T-helper 2 cell treated with Interferon-gamma antibody and Interleukin-4, amounts not matched to agents 100 ng/mL and 5 ng/mL, for 36 hours (primary cell): ENCODE data around the gene KRTAP10-1. TPM values are rescaled to one million over a fixed set of nuclear protein-coding genes. Genes with fewer than 3 reads are reported as not detected.
"Not testable (repeated sequence)": the region's sequence is repeated elsewhere in the genome, so short reads cannot be mapped to it uniquely, and the experiment has no call there.

ENCODE experiments used
- intact Hi-C: fragments of 100-400 bp; cut with micrococcal nuclease; formaldehyde crosslinking; loops from one replicate; pipeline ENCODE4 v1.15.1; 2023
- total RNA-seq: library from RNA; stranded (reverse); gene quantifications from 2 replicates; pipeline ENCODE4 v1.2.3, GENCODE V29; 2022

The KRTAP10-1 gene, protein sequence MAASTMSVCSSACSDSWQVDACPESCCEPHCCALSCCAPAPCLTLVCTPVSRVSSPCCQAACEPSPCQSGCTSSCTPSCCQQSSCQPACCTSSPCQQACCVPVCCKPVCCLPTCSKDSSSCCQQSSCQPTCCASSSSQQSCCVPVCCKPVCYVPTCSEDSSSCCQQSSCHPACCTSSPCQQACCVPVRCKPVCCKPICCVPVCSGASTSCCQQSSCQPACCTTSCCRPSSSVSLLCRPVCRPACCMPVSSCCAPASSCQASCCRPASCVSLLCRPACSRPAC
- not detected in 2 replicates for total RNA-seq

DNA sequence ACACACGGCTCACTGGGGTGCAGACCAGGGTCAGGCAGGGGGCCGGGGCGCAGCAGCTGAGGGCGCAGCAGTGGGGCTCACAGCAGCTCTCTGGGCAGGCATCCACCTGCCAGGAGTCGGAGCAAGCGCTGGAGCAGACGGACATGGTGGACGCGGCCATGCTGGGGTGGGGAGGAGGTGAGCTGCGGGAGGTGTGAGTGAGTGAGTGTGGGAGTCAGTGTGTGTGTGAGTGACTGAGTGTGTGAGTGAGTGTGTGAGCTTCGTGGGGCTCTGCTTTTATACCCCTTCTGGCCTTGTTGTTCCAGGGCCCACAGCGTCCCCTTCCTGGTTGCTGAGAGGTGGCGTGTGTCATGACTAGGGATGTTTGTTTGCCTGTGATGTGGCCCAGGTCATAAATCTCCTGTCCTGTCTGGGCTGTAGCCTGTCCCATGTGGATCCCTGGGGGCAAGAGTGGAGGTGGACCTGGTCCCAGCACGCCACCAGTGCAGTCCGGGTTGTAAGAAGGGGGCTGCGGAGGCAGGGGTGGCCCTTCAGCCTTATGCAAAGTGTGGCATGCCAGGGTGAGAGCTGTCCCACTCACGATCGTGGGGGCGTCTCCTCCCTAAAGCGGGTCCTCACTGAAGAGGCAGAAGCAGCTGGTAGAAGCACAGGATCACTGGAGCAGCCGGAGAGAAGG is at the start of gene KRTAP10-1:
Gene KRTAP10-1, minus strand, starts transcription at position 205 of the 676 bp plus-strand sequence. Its CDS starts 45 bp downstream, at position 160.
- intact Hi-C loops: no loop called here

DNA sequence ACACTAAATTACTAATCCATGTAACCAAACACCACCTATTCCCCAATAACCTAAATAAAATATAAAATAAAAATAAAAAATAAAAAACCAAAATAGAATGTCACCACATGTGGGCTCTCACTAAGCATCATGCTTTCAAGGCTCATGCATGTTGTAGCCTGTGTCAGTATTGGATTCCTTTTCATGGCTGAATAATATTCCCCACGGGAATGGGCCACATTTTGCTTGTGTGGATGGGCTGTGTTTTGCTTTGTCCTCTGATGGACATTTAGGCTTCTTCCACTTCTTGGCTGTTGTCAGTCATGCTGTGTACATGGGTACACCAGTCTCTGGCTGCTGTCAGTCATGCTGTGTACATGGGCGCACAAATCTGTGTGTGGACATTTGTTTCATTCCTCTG is 49.1 kb upstream of the KRTAP10-1 start:
- intact Hi-C loops: no loop called here

DNA sequence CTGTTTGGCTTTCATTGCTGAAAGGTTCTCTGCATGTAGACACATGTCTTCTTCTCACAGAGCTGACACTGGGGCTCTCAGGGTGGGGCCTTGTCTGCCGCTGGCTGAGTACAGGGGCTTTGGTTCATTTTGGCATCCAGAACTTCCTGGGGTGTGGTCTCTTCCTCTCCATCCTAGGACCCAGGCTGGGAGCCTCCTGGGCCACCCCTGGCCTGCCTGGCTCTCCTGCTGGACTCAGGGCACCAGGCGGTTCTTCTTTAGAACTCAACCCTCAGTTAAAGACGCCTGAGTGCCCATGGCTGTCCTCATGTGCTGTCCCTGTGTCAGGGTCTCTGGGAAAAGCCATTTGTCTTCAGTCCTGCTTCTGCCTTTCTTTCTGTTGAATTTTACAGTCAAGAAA is 45.9 kb upstream of the KRTAP10-1 start:
- intact Hi-C loops: no loop called here

DNA sequence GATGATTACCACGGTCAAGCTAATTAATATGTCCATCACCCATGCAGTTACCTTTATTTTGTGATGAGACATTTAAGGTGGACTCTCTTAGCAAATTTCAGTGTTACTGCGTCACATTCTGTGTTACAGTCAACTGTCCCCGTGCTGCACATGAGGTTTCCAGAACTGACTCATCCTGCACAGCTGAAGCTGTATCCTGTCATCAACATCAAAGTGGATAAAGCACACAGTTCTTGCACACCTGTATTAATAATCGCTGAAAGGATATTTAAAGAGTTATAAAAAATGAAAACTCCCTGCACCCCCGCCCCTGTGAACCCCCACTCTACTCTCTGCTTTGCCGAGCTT is 43.8 kb upstream of the KRTAP10-1 start:
- intact Hi-C loops: no loop called here

DNA sequence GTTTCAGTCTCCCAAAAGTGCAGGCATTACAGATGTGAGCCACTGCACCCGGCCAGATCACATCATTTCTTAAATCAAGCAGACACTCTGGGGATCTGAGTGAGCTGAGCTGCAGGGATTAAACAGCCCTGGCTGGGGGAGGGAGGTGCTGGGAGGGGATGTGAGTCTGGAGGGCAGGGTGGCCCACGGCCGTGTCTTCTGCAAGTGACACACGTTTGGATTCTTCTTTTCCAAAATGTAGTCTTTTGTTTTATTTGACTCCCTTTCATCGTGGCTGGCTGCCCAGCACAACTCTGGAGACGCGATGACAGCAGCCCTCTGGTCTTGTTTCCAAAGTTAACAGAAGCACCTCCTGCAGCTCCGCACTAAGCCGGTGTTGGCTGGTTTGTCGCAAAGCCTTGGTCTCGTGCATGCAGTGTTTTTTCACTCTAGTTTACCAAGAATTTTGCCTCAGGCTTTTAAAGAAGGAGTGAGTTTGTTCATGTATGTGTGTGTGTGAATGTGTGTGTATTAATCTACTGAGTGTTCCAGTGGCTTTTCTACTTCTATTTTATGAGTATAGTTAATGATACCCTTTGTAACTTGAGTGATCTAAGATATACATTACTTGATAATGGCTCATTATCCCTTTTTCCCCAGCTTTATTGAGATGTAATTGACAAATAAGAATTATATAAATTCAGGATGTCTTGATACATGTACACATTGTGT is 43.2 kb upstream of the KRTAP10-1 start:
- intact Hi-C loops: no loop called here

DNA sequence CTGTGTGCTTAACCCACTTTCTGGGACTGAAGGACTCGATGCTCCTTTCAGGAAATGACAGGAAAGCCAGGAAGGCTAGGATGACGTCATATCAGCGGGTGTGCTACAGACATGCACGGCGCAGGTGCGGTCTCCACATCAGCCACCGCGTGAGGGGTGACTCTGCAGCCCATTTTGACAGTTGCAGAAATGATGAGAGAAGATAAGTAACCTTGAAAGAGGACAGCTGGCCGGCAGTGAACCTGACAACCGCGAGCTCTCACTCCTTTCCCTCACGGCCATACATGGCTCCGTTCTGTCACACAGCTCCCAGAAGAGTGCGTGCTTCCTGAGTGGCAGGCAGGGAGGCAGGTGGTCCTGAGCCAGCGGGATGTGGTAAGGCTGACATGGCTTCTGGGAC is 42.1 kb upstream of the KRTAP10-1 start:
- intact Hi-C loops: no loop called here

DNA sequence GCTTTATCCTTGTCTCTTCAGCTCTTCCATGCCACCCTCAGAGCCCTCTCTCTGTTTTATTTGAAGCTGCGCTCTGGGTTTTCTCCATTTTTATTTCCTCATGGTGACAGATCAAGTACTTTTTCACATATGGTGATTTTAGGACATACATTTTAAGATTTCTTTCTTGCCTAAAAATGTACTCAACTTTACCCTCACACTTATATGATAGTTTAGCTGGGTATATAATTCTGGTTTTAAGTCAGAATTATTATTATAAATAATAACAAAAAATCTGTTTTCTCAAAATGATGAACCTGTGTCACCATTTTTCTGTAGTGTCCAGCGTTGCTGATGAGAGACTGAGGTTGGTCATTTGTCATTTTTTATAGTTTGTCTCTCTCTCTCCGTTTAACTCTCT is 41.2 kb upstream of the KRTAP10-1 start:
- intact Hi-C loops: no loop called here

DNA sequence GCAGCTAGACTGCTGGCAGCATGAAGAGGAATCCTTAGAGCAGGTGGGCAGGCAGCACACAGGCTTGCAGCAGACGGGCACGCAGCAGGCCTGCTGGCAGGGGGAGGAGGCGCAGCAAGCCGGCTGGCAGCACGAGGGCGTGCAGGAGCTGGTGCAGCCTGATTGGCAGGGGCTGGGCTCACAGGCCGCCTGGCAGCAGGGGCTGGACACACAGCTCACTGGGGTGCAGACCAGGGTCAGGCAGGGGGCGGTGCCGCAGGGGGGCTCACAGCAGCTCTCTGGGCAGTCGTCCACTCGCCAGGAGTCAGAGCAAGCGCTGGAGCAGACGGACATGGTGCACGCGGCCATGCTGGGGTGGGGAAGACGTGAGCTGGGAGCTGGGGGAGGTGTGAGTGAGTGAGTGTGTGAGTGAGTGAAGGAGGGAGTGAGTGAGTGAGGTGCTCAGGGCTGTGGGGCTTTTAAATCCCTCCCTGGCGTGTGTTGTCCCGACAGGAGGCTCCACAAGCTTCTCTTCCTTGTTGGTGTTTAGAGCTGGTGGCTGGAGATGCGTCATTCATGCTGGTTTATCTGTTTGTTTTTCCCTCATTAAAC is 40.3 kb upstream of the KRTAP10-1 start, which contains the start of gene KRTAP10-5:
Gene KRTAP10-5, minus strand, starts transcription at position 374 of the 591 bp plus-strand sequence. Its CDS starts 26 bp downstream, at position 348.
- intact Hi-C loops: not testable (repeated sequence)

DNA sequence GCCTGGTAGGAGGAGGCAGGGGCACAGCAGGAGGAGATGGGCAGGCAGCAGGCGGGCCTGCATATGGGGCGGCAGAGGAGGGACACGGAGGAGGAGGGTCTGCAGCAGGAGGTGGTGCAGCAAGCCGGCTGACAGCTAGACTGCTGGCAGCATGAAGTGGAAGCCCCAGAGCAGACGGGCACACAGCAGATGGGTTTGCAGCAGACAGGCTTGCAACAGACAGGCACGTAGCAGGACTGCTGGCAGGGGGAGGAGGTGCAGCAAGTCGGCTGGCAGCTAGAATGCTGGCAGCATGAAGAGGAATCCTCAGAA is 39.8 kb upstream of the KRTAP10-1 start:
- intact Hi-C loops: no loop called here

DNA sequence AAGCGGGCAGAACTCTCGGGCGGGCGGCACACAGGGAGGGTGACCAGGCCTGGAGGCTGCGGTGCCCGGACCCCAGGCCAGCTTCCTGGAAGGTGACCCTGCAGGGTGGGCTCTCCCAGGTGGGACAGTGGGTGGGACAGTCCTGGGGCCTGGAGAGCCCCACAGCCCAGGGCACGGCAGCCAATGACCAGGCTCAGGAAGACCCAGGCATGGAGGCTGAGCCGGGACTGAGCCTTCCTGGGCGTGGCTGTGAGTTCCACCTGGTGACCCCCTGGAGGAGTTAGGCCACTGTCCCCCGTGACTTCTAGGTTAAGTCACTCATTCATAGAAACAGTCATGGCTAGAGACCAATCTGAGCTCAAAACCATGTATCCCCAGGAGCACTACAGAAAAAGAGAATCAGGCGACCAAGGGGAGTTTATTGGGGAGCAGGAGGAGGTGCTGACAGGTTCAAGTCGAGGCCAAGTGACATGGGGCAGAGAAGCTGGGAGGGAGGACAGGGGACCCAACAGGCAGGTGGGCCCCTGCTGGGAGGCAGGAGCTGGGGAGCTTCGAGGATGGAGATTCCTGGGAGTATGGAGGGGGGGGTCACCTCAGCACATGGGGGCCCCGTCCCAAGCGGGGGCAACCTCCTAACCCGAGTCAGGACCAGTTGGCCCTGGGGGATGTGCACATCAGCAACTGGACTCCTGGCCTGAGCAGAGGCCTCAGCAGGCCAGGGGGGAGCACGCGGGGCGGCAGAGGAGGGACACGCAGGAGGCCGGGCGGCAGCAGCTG is 39.2 kb upstream of the KRTAP10-1 start:
- intact Hi-C loops: no loop called here

DNA sequence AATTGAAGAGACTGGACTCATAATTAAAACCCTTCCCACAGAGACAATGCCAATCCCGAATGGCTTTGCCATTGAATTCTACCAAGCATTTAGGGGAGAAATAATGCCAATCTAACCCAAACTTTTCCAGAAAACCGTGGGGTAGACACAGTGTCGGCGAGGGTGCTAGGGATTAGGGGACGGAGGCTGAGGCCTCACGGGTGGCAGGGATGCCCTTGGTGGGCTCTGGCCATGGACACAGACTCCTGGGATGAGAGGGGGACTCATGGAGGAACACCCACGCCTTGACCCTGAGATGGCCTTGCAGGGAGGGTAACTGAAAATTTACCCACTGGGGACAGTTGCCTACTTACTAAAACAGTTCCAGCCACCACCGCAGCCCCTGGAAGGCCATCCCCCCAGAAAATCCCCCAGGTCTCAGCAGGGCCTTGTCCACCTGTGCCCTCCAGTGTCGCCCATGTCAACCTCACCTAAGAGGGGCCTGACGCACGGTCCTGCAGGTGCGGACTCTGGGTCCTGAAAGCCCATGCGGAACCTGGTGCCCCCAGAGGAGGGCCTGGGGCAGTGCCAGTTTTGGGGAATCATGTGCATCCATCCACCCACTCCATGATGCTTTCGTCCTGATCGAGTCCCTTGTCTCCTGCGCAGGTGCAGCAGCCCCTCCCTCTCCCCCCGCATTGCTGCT is 38.5 kb upstream of the KRTAP10-1 start:
- intact Hi-C loops: no loop called here

DNA sequence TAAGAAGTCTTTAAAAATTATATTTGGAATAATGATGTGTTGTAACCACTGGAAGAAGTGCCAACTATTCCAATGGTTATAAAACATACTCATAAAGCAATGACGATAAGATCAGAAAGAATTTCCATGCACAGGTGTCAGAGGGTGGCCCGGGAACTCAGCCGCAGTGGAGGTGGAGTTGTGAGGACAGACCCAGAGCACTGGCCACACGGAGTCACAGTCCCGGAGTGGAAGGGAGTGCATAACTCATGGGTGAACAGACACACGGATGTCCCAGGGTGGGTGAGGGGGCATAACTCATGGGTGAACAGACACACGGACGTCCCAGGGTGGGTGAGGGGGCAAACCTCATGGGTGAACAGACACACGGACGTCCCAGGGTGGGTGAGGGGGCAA is 36.0 kb upstream of the KRTAP10-1 start:
- intact Hi-C loops: no loop called here

DNA sequence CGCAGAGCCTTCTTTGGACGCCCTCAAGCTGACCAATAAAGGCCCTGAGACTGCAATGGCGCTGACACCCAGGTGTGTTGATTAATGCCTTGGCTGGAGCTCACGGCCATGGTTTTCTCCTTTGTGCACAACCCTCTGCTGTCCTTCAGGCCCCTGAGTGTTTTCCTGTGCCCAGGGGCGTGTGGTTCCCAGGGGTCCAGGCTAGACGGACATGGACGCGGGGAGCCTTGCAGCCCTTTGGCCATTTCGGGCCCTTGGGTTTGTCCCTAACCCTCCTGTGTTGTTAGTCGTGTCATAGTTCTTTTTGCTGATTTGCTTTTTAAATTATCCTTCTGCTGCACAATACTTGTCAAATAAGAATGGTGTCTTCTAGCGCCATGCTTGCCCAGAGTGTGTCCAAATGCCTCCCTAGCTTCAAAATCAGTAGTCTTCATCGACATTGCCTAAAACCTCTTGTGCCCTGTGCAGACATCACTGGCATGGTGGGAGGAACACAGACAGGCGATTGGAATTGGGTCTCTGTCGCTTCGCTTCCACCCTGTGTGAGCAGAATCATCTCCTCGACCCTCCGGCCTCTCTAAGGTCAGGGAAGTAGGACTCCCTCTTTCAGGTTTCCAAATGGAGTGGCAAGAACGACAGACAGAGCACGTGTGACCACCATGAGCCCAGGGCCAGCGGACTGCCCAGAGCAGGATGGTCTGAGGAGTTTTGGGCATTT is 35.5 kb upstream of the KRTAP10-1 start:
- intact Hi-C loops: no loop called here

DNA sequence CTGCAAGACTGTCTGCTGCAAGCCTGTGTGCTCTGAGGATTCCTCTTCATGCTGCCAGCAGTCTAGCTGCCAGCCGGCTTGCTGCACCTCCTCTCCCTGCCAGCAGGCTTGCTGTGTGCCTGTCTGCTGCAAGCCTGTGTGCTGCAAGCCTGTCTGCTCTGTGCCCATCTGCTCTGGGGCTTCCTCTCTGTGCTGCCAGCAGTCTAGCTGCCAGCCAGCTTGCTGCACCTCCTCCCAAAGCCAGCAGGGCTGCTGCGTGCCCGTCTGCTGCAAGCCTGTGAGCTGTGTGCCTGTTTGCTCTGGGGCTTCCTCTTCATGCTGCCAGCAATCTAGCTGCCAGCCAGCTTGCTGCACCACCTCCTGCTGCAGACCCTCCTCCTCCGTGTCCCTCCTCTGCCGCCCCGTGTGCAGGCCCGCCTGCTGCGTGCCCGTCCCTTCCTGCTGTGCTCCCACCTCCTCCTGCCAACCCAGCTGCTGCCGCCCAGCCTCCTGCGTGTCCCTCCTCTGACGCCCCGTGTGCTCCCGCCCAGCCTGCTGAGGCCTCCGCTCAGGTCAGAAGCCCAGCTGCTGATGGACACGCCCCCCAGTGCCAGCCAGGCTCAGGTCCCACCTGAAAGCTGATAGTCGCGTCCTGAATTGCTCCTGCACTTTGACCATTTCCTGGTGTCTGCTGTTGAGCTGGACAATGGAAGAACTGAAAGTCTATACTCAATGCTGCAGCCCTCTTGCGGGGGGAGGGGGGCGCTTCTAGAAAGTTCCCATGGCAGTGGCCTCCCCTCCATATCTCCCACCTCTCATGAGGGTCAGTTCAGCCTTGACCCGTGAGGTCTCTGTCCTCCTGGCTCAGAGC is 34.7 kb upstream of the KRTAP10-1 start:
- intact Hi-C loops: no loop called here

DNA sequence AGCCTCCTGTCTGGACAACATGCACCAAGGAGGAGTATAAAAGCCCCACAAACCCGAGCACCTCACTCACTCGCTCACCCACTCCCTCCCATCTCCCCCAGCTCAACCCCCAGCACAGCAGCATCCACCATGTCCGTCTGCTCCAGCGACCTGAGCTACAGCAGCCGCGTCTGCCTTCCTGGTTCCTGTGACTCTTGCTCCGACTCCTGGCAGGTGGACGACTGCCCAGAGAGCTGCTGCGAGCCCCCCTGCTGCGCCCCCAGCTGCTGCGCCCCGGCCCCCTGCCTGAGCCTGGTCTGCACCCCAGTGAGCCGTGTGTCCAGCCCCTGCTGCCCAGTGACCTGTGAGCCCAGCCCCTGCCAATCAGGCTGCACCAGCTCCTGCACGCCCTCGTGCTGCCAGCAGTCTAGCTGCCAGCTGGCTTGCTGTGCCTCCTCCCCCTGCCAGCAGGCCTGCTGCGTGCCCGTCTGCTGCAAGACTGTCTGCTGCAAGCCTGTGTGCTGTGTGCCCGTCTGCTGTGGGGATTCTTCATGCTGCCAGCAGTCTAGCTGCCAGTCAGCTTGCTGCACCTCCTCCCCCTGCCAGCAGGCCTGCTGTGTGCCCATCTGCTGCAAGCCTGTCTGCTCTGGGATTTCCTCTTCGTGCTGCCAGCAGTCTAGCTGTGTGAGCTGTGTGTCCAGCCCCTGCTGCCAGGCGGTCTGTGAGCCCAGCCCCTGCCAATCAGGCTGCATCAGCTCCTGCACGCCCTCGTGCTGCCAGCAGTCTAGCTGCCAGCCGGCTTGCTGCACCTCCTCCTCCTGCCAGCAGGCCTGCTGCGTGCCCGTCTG is 33.8 kb upstream of the KRTAP10-1 start, which contains the start of gene KRTAP10-4:
Gene KRTAP10-4, plus strand, starts transcription at position 100 of the 827 bp plus-strand sequence. Its CDS starts 30 bp downstream, at position 130.
- intact Hi-C loops: not testable (repeated sequence)

DNA sequence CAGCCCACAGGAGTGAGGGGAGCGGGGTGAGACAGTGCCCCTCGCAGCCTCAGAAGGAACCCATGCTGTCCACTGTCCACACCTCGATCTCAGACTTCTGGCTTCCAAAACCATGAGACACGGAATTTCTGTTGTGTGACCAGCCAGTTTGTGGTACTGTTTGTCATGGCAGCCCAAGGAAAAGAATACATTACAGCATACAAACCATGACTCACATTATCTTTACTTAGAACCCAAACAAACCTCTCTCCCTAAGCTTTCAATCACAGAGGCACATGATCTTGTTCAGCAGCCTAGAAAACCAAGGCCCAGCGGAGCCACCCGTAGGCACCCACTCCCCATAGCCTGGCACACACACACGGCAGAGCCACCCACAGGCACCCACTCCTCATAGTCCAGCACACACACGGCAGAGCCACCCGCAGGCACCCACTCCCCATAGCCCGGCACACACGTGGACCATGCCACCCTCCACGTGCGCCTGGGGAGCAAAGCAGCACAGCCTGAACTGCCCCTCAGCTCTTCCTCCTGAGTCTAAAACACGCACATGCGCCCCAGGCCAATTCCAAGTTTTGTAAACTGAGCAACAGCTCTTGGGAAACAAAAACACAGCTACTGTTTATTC is 33.1 kb upstream of the KRTAP10-1 start:
- intact Hi-C loops: no loop called here
